ENCODE data around the gene CCN5. TPM values are rescaled to one million over a fixed set of nuclear protein-coding genes. Genes with fewer than 3 reads are reported as not detected.

The CCN5 gene
- total RNA-seq, 1 donor from 2014 or later = not detected

GRCh38 chr20:44735816-44736169 lies 20.6 kb downstream of the CCN5 start:
- DNase-seq (ENCODE audit: low read depth in 2 of 2) = no peak

DNA sequence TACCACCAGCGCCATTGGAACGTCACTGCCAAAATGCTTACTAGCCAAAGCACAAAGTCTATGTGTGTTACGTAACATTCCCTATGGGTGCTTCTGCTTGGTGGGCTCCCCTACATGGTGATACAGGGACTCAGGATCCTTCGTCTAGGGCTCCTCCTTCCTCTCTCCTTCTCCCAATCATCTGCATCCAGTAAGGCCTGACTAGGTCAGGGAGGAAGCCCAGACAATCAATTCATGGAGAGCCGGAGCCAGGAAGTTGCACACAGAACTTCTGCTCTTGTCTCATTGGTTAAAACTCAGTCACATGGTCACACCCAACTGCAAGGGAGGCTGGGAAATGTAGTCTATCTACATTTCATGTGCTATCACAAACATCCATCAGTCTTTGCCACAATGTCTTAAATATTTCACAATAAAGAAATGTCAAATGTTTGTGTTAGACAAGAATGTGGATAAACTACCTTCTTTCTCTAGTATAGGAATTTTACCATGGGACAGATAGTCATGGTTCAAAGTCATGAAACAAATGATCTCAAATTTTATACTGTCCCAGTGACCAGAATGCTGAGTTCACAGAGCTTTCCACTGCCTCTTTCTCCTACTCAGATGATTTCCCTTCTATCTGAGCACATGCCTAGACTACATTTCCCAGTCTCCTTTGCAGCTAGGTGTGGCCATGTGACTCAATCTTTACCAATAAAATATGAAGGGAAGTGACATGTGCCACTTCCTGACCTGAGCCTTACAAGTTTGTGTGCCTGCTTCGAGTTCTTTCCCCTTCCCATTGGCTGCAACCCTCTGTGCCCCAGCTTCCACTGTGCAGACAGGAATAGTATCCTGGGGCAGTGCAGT lies 21.2 kb downstream of the CCN5 start:
- DNase-seq (ENCODE audit: low read depth in 2 of 2) = peak; percentile 64 to 73

- DNase-seq (ENCODE audit: low read depth in 2 of 2) = no peak
Observed at GRCh38 chr20:44737116-44737515, 21.9 kb downstream of the CCN5 start.

DNA sequence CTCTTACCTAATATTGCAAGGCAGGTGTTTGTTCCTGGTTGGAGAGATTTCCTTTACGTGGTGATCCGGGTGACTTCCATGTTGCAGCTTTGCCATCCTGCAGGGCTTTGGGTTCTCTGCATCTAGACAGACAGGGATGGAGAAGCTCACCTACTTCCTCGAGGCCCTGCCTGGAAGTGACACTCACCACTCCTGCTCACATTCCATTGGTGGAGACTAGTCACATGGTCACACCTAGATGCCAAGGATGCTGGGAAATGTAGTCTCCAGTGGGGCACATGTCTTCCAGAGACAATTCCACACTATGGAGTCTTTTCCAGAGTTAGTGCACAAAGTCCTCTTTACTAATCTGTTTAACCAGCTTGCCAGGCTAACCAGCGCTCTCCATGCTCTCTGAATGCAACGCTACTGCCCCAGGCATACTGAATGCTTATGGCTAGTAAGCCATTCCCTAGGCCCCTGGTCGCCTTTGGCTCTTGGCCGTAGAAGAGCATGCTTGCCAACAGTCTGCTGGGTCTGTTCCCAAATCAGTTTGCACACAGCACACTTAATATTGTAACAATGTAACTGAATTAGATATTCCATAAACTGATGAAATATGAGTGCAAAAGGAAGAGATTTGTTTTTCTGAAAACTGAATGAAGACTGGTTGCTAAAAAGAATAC lies 23.8 kb downstream of the CCN5 start:
- peak; percentile 57 to 74 for DNase-seq (ENCODE audit: low read depth in 2 of 2)

DNA sequence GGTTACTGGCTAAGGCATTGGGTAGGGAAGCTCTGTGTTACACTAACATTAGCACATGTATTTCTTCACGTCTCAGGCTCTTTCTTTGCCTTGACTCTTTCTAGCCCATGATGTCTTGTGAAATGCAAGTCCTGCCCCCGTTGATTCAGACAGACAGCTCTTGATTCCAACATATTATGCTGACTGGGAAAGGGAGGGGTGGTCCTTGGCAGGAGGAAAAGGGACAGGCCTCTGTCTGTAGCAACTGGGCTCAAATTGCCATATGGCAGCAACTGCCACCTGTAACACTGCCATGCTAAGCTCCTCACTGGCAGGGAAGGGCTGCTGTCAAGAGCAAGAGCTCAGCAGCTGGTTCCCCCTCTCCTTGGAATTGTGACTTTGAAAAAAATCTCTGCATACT lies 24.8 kb downstream of the CCN5 start:
- DNase-seq (ENCODE audit: low read depth in 2 of 2) = no peak

DNA sequence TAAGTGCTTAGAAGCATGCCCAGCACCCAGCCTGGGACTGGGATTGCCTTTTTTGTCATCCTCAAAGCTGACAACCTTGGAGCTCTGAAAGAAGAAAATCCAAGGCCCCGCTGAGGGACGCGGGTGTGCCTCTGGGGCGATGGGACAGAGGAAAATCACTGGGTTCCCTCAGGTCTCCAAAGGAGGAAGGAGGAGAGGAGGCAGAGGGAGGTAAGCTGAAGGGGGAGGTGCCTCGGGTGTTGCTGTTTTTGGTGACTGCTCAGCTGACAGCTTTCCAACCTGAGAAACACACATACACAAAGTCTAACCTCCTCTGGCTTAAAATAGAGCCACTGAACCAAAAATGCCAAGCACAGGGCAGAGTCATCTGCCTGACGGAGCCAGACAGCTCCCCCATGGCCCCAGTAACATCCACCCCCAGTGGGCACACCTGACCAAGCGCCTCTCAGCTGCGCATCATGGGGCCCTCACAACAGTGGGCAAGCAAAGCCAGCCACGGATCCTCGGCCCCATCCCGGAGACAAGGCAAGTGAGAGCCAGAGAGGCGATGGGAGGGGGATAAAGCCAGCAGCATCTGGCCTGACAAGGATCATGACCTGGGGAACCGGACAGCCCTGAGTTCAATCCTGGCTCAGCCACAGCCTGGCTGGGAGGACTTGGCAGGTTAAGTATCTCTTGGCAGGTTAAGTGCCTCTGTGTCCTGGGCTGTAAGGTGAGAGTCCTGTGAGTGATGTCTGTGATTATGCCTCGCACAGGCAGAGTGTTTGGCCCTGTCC lies 27.3 kb downstream of the CCN5 start:
- no peak for DNase-seq (ENCODE audit: low read depth in 2 of 2)

- DNase-seq (ENCODE audit: low read depth in 2 of 2) = no peak
Observed at GRCh38 chr20:44743080-44743701, 28.0 kb downstream of the CCN5 start.

DNA sequence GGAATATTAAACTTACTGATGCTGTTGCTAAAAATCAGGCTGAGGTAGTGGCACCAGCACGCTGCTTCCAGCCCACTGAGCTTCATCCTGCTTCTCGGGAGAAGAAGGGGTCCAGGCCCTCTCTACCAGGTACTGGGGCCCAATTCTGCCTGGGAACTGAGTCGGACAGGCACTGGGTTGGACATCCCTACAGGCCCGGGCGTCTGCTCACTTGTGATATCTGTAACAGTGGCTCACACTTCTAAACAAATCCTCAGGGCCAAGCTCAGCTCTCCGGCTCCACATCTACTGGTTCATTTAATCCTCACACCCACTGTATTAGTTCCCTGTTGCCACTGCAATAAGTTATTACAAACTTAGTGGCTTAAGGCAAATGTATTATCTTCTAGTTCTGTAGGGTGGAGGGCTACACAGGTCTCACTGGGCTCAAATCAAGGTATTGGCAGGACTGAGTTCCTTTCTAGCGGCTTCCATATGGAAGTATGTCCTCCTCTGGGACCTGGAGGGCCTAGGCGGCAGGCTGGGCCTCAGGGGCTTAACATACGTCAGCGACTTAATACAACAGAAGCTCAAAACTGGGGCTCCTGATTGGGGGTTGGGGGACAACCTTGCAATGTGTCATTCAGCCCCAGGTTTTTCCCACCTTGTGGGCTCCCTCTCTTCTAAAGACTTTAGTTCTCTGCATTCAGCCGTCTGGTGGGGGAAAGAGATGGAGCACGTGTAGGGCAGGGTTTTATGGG lies 28.9 kb downstream of the CCN5 start:
- no peak for DNase-seq (ENCODE audit: low read depth in 2 of 2)

GRCh38 chr20:44745122-44745597 lies 30.0 kb downstream of the CCN5 start:
- DNase-seq (ENCODE audit: low read depth in 2 of 2) = no peak

- peak in 1 of 2 donors; percentile 28 for DNase-seq (ENCODE audit: low read depth in 2 of 2)
Observed at GRCh38 chr20:44745598-44746366, 30.6 kb downstream of the CCN5 start, which contains the start of gene KCNK15. Gene KCNK15 (plus strand): TSS chr20:44745865. CDS start chr20:44745911, 46 bp downstream.

DNA sequence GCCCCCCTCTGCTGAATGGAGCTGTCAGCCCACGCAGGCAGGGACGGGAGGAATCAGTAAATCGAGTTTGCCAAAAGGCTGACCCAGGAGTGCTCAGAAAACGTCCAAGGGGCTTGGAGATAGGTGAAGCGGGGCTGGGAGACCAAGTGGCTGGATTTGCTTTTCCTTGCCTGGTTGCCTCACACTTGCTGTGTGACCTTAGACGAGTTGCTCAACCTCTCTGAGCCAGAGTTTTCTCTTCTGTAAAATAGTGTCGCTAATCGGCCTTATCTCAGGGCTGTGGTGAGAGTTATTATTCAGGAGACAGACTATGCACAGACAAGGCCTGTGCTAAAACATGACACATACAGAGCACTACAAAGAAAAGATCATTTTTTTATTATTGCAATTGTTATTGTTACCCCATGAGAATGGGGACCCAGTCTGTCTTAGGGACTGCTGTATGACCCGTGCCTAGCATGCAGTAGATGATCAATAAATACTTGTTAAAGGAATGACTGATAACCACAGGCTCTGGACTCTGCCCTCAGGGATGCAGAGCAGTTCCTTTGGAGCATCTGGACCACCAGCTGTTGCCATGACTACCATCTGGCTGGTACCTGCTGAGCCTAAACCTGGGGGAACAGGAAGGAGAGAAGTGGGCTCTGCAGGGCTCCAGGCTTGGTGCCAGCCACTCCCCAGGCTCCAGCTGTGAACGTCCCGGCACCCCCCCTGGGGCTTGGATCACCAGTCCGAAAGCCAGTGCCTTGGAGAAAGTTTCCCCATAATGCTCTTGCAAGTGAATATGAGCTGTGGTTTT lies 31.4 kb downstream of the CCN5 start:
- DNase-seq (ENCODE audit: low read depth in 2 of 2) = no peak

DNA sequence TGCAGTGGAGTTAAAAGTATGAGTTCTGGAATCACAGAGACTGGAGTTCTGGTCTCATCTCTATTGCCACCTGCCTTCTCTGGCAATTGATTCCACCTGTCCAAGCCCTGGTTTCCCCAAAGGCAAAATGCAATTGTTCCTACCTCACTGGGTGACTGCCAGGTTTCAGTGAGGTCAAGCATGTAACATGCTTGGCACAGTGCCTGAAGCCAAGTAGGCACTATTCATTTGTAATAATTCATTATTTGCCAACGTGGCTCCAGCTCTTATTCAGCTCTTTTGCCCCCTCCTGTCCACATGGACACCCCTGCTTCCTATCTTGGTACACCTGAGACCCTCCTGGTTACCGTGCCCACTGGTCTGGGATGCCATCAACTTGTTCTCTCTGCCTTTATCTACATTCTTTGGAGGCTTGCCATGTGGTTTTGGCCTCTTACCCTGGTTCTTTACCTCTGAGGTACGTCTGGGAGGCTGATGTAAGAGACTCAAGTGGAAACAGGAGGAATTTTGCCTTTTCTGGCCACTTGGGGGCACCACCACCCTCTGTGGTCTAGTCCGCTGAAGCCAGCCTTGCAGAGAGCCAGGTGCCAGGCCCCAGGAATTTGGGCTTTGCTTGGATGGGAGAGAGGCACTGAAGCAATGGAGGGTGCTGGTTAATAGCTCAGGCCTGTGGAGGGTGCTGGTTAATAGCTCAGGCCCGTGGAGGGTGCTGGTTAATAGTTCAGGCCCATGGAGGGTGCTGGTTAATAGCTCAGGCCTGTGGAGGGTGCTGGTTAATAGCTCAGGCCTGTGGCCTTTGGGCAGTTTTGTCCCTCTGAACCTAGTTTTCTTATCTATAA lies 32.2 kb downstream of the CCN5 start:
- peak; percentile 27 to 66 for DNase-seq (ENCODE audit: low read depth in 2 of 2)

DNA sequence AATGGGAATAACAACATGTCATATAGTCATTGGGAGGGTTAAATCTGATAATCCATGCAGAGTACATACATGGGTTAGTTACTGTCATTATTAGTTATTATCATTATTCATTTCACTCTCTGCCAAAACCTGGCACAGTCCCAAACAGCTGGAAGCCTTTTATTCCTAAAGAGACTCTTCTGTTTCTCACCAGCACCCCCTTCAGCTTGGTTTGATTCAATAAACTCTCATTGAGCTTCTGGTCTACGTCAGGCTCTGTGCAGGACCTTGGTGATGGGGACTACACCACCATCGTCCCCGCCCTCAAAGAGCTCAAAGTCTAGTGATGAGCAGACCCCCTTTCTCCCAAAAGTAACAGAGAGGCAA lies 32.8 kb downstream of the CCN5 start:
- no peak for DNase-seq (ENCODE audit: low read depth in 2 of 2)

- DNase-seq (ENCODE audit: low read depth in 2 of 2) = no peak
Observed at GRCh38 chr20:44750081-44750805, 35.1 kb downstream of the CCN5 start.

GRCh38 chr20:44752099-44752931 lies 37.1 kb downstream of the CCN5 start:
- no peak for DNase-seq (ENCODE audit: low read depth in 2 of 2)

DNA sequence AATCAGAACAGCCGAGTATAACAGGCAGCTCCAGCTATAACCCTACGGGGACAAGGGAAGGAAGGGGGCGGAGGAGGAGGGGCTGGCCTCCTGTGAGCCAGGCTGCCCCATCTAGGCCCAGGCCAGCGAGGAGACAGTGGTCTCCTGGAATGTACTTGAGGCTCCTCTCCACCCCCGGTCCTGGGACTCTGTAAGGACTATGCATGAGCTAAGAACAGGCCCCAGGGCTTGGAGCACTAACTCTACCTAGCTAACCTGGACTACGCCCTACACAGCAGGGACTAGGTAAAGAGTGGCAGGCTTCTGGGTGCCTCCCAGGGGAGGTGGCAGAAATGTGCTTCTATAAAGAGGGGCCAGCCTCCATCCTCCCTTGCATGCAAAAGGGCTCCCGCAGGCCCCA lies 39.4 kb downstream of the CCN5 start:
- no peak for DNase-seq (ENCODE audit: low read depth in 2 of 2)
